GM21526 (cell line): Measurements from ENCODE around the gene TAS2R3.
A peak's percentile ranks its signal among the peaks of the same experiment; 100 is the strongest.
"Not testable (repeated sequence)": the region's sequence is repeated elsewhere in the genome, so short reads cannot be mapped to it uniquely, and the experiment has no call there.

Source experiments
- ATAC-seq: cut with Tn5 transposase; IDR thresholded peaks from one replicate; pipeline ENCODE4 v1.9.1; 2021; ENCODE audit warnings: moderate library complexity; ENCODE audit not compliant: unreplicated experiment, low FRiP score

Gene TAS2R3

GRCh38 chr7:141763797-141764196 is at the start of gene TAS2R3:
TSS of gene TAS2R3 (plus strand) at chr7:141764097. CDS start at chr7:141764159, 62 bp downstream.
- ATAC-seq, result no peak

- no peak for ATAC-seq
These were observed 49.3 kb upstream of the TAS2R3 start for GRCh38 chr7:141714571-141714970.

GRCh38 chr7:141715018-141715417 is 48.9 kb upstream of the TAS2R3 start:
- no peak for ATAC-seq

- no peak for ATAC-seq
These were observed 47.9 kb upstream of the TAS2R3 start for GRCh38 chr7:141715794-141716689.

- ATAC-seq, result no peak
These were observed 46.4 kb upstream of the TAS2R3 start for GRCh38 chr7:141717450-141717849.

GRCh38 chr7:141722529-141722928 is 41.4 kb upstream of the TAS2R3 start:
- no peak for ATAC-seq

GRCh38 chr7:141729020-141729419 is 34.9 kb upstream of the TAS2R3 start:
- no peak for ATAC-seq

- no peak for ATAC-seq
These were observed 32.3 kb upstream of the TAS2R3 start for GRCh38 chr7:141731476-141732149.

GRCh38 chr7:141737118-141737835 is 26.6 kb upstream of the TAS2R3 start:
- no peak for ATAC-seq

- ATAC-seq, result peak; percentile 92
These were observed 25.9 kb upstream of the TAS2R3 start, which contains the start of gene SSBP1 for GRCh38 chr7:141737836-141738591. TSS of gene SSBP1 (plus strand) at chr7:141738358. CDS start at chr7:141739167, 809 bp downstream.

- ATAC-seq, result no peak
These were observed 25.3 kb upstream of the TAS2R3 start for GRCh38 chr7:141738592-141739013.

GRCh38 chr7:141739250-141739649 is 24.6 kb upstream of the TAS2R3 start:
- ATAC-seq, result no peak

GRCh38 chr7:141742229-141742628 is 21.7 kb upstream of the TAS2R3 start:
- ATAC-seq, result no peak

GRCh38 chr7:141744131-141744530 is 19.8 kb upstream of the TAS2R3 start:
- ATAC-seq, result no peak

GRCh38 chr7:141748396-141748795 is 15.5 kb upstream of the TAS2R3 start:
- no peak for ATAC-seq

GRCh38 chr7:141751904-141752303 is 12.0 kb upstream of the TAS2R3 start:
- ATAC-seq, result not testable (repeated sequence)

GRCh38 chr7:141752634-141753033 is 11.3 kb upstream of the TAS2R3 start:
- no peak for ATAC-seq

GRCh38 chr7:141754939-141755338 is 9.0 kb upstream of the TAS2R3 start:
- ATAC-seq, result no peak

GRCh38 chr7:141770083-141770583 is 6.2 kb downstream of the TAS2R3 start:
- ATAC-seq, result not testable (repeated sequence)

GRCh38 chr7:141776374-141776773 is 12.5 kb downstream of the TAS2R3 start, which contains the start of gene TAS2R4:
TSS of gene TAS2R4 (plus strand) at chr7:141776674. CDS start at chr7:141778489, 1,815 bp downstream.
- no peak for ATAC-seq
